ENCODE measurements around the gene CDYL. TPM values are rescaled to one million over a fixed set of nuclear protein-coding genes. Genes with fewer than 3 reads are reported as not detected.

The CDYL gene
- total RNA-seq, 1 donor from 2014 or later, result 53.5 TPM

GRCh38 chr6:4802312-4802935 is 26.2 kb downstream of the CDYL start:
- H3K9me3 ChIP-seq (ENCODE audit: low read depth), result no peaks in the 10 kb centered on the region
- peaks cover 19% of the 10 kb centered on the region for H3F3A ChIP-seq (ENCODE audit: low read depth)
- peaks cover 28% of the 10 kb centered on the region for H3K4me1 ChIP-seq
- no peak for TF ChIP-seq EZH2phosphoT487 (IDR thresholded peaks at IDR 0.05)
- no peak for TF ChIP-seq EZH2 (IDR thresholded peaks at IDR 0.05)
- no peak for TF ChIP-seq CTCF (IDR thresholded peaks at IDR 0.05)
- H3K9ac ChIP-seq, result no peak overlapping the region
- Mint-ChIP-seq H3K27me3 (ENCODE audit: insufficient read depth, low read depth) (peaks cover 2% of the 10 kb centered on the region), H3K9me3 (peaks cover 67% of the 10 kb centered on the region), H3K27ac (no peak overlapping the region), H3K4me1 (peaks cover 16% of the 10 kb centered on the region), H3K4me3 (no peak overlapping the region), H3K36me3 (peaks cover 41% of the 10 kb centered on the region)
- no peak overlapping the region for H2AFZ ChIP-seq (replicated peaks)
- no peak for DNase-seq (ENCODE audit: low spot score)
- H3K4me2 ChIP-seq, result no peak overlapping the region
- peaks cover 95% of the 10 kb centered on the region for H4K20me1 ChIP-seq (ENCODE audit: low read depth)
- no peaks in the 10 kb centered on the region for H3K36me3 ChIP-seq
- H3K4me3 ChIP-seq, result no peak overlapping the region
- H3K79me2 ChIP-seq (ENCODE audit: low read depth), result peaks cover 98% of the 10 kb centered on the region
- no peak overlapping the region for H3K27ac ChIP-seq
- H3K27me3 ChIP-seq, result no peaks in the 10 kb centered on the region

DNA sequence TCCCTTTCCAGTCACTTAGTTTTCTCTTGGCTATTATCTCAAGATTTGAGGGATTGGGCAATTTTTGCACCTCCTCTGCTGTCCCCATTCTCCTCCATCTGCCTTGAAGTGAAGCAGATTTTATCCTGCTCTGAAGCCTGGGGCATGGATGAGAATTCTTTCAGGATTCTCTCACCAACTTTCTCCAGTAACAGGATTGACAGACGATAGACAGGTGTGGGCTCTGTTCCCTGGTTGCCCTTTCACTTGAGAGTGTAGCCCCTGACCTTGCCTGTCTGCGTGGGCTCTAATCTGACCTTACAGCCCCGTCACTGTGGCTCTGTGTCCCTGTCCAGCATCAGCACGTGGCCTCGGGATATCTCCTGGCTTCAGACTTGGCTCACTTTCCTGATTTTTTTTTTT is 27.1 kb downstream of the CDYL start:
- Mint-ChIP-seq H3K4me3 (no peak overlapping the region), H3K4me1 (peaks cover 16% of the 10 kb centered on the region), H3K27me3 (ENCODE audit: insufficient read depth, low read depth) (peaks cover 2% of the 10 kb centered on the region), H3K27ac (no peak overlapping the region), H3K9me3 (peaks cover 67% of the 10 kb centered on the region), H3K36me3 (peaks cover 45% of the 10 kb centered on the region)
- DNase-seq (ENCODE audit: low spot score), result no peak
- H3K27ac ChIP-seq, result no peak overlapping the region
- no peaks in the 10 kb centered on the region for H3K9me3 ChIP-seq (ENCODE audit: low read depth)
- no peaks in the 10 kb centered on the region for H3K36me3 ChIP-seq
- H3F3A ChIP-seq (ENCODE audit: low read depth), result peaks cover 19% of the 10 kb centered on the region
- TF ChIP-seq CTCF (IDR thresholded peaks at IDR 0.05), result no peak
- no peaks in the 10 kb centered on the region for H3K27me3 ChIP-seq
- H3K9ac ChIP-seq, result no peak overlapping the region
- peaks cover 98% of the 10 kb centered on the region for H3K79me2 ChIP-seq (ENCODE audit: low read depth)
- no peak overlapping the region for H2AFZ ChIP-seq (replicated peaks)
- peaks cover 94% of the 10 kb centered on the region for H4K20me1 ChIP-seq (ENCODE audit: low read depth)
- no peak overlapping the region for H3K4me2 ChIP-seq
- H3K4me1 ChIP-seq, result peaks cover 28% of the 10 kb centered on the region
- no peak overlapping the region for H3K4me3 ChIP-seq

DNA sequence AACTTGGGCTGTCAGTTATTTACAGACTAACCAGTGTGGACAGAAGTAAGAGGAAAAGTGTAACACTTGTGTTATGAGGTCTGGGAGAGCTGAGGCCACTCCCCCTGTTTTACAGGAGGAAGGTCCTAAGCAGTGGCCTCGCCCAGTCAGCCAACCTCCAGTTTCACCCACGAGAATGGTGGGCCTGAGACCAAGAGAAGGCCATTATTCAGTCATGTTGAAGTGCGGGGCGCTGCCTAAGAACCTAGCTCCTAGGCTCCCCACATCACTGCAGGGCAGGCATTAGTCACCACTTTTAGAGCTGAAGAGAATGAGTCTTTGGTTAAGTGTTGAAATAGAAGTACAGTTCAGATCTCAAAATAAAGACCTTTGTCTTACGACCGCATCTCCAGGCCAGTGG is 27.9 kb downstream of the CDYL start:
- H3K27ac Mint-ChIP-seq, result no peak overlapping the region
- no peak for TF ChIP-seq EZH2 (IDR thresholded peaks at IDR 0.05)
- TF ChIP-seq EZH2phosphoT487 (IDR thresholded peaks at IDR 0.05), result no peak
- no peak for TF ChIP-seq CTCF (IDR thresholded peaks at IDR 0.05)
- H3K4me3 ChIP-seq, result no peak overlapping the region

More for the DNA sequence above, 27.9 kb downstream of the CDYL start:
- Histone ChIP-seq H3F3A (ENCODE audit: low read depth) (peaks cover 19% of the 10 kb centered on the region), H3K9ac (no peak overlapping the region), H3K36me3 (no peaks in the 10 kb centered on the region), H3K79me2 (ENCODE audit: low read depth) (peaks cover 98% of the 10 kb centered on the region), H3K27me3 (no peaks in the 10 kb centered on the region), H4K20me1 (ENCODE audit: low read depth) (peaks cover 91% of the 10 kb centered on the region), H2AFZ (replicated peaks) (no peak overlapping the region), H3K9me3 (ENCODE audit: low read depth) (no peaks in the 10 kb centered on the region), H3K27ac (no peak overlapping the region), H3K4me1 (peaks cover 28% of the 10 kb centered on the region), H3K4me2 (no peak overlapping the region)
- peaks cover 44% of the 10 kb centered on the region for H3K36me3 Mint-ChIP-seq
- H3K4me1 Mint-ChIP-seq, result peaks cover 16% of the 10 kb centered on the region
- H3K27me3 Mint-ChIP-seq (ENCODE audit: insufficient read depth, low read depth), result peaks cover 2% of the 10 kb centered on the region
- H3K9me3 Mint-ChIP-seq, result peaks cover 65% of the 10 kb centered on the region
- no peak overlapping the region for H3K4me3 Mint-ChIP-seq
- DNase-seq (ENCODE audit: low spot score), result no peak

All from neural progenitor cell (in vitro differentiated cells).